ENCODE measurements around the gene PRR11.

- TF ChIP-seq CTCF (IDR thresholded peaks at IDR 0.05; ENCODE audit: insufficient read depth, low read depth, low read length) (no peak), EZH2 (IDR thresholded peaks at IDR 0.05; ENCODE audit: insufficient read depth, low read length) (no peak)
Measured at GRCh38 chr17:59244081-59244480, 88.5 kb downstream of the PRR11 start.

All from astrocyte (in vitro differentiated cells and primary cell).